HG03045 (cell line): ENCODE measurements around the gene UHRF1.
"Not testable (repeated sequence)": the region's sequence is repeated elsewhere in the genome, so short reads cannot be mapped to it uniquely, and the experiment has no call there.

Experiments
- ATAC-seq: cut with Tn5 transposase; IDR thresholded peaks from one replicate; pipeline ENCODE4 v1.9.1; 2021; ENCODE audit warnings: mild to moderate bottlenecking, moderate library complexity; ENCODE audit not compliant: unreplicated experiment

Gene UHRF1

GRCh38 chr19:4897146-4897545 is 12.2 kb upstream of the UHRF1 start:
- no peak for ATAC-seq

GRCh38 chr19:4900879-4901278 is 8.4 kb upstream of the UHRF1 start:
- ATAC-seq = not testable (repeated sequence)

GRCh38 chr19:4902796-4903195 is 6.5 kb upstream of the UHRF1 start, which contains the start of gene ARRDC5:
ARRDC5 (minus strand) TSS chr19:4902896; CDS start chr19:4902825, 71 bp downstream.
- no peak for ATAC-seq

DNA sequence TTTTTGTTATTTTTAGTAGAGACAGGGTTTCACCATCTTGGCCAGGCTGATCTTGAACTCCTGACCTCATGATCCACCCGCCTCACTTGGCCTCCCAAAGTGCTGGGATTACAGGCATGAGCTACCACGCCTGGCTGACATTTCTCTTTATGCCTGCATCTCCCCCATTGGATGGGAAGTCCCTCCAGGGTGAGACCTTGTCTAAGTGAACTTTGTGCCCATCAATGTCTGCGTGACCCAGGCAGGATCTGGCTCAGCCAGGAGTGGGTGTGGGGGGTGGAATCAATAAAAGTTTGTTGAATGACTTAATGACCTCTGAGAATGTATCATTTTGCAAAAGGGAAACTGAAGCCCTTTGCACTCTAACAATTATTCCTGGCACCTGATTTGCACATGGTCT is 4.8 kb upstream of the UHRF1 start:
- no peak for ATAC-seq

GRCh38 chr19:4906963-4907362 is 2.3 kb upstream of the UHRF1 start:
- ATAC-seq = no peak

DNA sequence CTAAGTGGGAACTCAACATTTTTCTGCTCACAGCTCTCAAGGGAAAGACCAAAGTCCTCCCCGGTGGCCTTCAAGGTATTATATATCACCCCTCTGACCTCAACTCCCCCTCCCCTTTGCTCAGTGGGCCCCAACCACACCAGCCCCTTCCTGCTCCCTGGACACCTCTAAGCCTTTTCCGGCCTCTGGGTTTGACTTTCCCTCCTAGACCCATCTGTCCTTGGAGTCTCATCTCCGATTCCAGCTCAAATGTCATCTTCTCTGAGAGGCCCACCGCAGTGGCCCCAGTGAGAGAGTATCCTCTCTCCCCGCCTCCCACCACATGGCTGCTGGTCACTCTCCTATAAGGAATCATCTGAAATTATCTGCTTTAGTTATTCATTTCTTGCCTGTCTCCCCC is 941 bp upstream of the UHRF1 start:
- ATAC-seq = no peak

DNA sequence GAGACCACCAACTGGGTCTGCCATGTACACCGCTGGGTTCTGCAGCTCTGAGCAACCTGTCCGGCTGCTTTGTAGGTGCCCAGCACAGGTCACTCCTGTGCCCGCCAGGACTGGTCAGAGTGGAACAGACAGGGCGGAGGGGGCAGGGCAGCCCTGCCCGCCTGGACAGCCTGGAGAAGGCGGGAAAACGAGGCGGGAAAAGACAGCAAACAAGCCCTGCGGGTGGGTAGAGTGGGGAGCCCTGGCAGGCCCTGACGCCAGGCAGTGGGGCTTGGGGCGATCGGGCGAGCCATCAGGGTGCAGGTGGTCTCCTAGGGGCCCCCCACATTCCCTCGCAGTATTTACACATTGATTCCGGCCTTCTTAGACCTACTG is 533 bp upstream of the UHRF1 start:
- no peak for ATAC-seq

GRCh38 chr19:4909897-4910593 is 744 bp downstream of the UHRF1 start:
- peak; percentile 74 for ATAC-seq

DNA sequence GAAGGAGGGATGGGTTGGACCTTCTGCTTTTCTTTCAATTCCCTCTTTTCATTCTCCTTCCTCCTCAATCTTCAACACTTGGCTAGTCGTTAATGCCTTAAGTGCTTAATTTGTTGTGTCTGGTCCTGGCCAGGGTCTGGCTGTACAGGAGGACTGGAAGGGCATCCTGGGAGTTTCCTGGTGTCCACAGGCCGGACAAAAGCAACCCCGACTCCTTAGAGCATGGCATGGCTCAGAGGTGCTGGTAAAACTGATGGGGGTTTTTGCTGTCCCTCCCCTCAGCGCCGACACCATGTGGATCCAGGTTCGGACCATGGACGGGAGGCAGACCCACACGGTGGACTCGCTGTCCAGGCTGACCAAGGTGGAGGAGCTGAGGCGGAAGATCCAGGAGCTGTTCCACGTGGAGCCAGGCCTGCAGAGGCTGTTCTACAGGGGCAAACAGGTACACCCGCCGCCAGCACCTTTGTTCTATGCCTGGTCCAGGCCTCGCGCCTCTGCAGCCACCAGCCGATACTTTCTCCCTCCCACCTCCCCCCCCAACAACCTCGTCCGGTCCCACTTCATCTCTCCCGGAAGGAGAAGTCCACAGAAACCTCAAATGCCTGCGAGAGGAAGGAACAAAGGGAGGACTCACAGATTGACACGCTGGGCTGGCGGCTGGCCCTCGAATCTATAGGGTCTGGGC is 1.4 kb downstream of the UHRF1 start:
- ATAC-seq = no peak

DNA sequence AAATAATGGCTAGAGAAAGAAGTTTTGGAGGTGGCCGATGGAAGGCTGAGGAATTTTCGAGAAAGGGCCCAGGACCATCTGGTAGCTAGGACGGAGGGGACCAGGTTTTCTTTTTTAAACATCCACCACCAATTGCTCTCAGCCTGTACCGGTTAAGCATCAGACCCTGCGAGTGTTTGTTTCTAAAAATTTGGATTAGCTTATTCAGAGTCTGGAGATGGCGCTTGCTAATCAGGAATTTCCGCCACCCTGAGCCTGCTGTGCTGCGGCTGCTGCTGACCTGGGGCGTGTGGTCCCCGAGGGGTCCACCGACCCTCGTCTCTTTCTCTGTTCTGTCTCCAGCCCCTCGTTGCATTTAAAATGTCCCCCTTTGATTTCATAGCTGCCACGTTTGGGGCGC is 2.0 kb downstream of the UHRF1 start:
- no peak for ATAC-seq

GRCh38 chr19:4911786-4912672 is 2.7 kb downstream of the UHRF1 start:
- ATAC-seq = no peak

DNA sequence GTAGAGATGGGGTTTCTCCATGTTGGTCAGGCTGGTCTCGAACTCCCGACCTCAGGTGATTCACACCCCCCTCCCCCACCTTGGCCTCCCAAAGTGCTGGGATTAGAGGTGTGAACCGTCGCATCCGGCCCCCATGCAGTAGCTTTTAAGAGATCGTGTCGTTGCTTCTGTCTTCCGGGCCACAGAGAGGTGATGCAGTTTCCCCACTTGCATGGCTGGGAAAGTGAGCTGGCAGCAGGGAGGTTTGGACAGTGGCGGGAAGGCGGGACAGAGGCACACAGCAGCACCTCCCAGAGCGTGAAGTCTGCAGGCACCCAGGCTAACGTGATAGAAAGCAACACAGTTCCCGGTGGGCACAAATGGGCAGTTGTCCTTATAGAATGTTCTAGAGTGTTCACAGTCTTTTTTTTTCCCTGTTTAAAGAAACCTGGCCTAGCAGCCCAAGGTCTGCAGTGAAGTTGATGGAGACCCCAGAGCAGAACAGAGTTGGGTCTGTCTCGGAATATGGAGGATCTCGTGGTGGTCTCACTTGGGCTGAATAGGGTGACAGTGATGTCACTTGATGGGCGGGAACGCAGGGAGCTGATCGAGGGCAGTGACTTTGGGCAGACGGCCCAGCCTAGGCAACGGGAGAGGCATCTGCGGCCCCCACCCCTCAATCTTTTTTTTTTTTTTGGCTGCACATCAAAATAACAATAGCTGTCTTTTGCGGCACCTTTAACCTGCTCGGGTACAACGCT is 4.9 kb downstream of the UHRF1 start:
- no peak for ATAC-seq

DNA sequence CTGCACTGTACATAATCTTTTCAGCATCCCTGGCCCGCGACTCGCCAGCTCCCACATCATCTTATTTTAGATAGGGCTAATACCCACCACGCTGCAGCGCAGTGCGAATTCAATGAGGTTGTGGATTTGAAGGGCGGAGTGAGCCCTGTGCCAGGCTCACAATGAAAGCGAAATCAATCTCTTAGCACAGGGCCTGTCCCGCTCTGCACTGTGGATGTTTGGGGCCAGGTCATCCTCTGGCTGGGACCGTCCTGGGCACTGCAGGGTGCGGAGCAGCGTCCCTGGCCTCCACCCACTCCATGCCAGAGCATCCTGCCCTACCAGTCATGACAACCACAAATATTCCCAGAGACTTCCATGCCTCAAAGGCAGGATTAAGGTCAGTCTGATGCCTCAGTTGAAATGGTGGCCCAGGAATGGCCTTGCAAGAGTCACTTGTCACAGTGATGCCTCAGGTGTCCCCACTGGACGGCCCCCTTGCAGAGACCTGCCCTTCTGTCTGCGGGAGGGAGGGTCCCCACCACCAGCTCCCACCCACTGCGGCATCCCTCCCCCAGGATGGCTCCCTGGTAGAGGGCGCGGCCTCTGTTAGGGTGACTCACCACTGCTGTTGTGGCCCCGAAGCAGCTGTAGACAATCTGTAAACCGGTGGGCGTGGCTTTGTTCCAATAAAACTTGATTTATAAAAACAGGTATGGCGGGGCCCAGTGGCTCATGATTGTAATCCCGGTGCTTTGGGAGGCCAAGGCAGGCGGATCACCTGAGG is 5.6 kb downstream of the UHRF1 start:
- ATAC-seq = no peak

DNA sequence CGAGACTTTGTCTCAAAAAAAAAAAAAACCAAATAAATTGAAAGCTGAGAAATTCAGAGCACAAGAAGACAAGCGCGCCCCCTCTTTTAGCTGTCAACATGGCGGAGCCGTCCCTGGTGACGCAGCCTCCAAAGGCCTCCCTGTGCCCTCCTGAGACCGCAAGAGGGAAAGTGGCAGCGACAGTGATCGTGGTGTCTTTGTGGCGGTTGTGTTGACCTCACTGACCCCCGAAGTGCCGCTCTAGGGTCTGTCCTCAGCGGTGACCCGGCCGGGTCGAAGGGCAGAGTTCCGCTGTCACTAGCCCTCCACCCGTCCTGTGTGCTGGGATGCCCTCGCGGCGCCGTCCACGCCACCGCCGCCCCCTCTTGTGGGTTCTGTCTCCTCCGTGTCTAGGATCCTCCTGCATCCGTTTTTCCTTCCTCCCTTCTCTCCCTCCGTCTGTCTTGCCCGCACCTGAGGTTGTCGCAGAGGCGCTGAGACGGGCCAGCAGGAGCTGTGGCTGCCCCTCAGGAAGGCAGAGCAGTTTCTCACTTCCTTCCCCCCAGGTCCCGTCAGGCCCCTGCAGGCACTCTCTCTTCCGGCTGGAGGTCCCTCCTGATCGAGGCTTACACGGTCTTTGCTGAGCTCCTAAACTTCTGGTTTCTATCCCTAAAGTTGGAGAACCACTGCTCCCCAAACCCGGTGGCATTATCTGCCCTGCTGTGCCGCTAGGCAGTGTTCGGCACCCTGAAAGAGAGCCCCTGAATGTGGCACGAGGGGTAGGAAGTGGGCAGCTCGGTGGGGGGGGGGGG is 7.2 kb downstream of the UHRF1 start:
- ATAC-seq = no peak

DNA sequence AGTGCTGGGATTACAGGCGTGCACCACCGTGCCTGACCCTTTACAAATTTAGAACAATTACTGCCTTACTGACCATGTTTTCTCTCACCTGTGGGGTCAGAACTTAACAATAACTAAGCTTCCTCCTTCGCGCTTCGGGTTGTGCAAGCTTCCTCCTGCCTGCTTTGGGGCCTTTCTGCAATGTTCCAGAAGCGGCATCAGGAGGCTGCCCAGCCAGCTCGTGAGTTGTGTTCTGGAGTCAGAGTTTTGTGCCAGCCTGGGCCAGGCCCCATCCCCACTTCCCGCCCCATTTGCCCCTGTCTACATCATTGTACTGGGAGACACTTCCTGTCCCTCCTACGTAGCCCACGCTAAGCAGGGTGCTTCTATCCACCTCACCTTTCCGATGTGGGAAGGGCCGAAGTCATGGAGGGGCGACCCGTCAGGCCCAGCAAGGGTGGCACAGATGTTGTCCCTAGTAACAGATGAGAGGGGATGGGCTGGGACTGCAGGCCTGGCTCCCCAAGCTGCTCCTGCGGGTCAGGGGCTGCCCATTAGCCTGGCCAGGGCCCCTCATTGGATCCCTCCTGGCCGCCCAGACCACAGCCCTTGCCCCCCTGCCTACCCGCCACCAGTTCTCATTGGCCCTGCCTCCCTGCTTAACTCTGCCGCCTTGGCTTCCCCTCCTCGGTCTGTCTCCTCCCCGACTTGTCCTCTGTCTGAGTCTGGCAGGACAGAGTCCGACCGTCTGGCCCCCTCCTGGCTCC is 13.4 kb downstream of the UHRF1 start:
- no peak for ATAC-seq

DNA sequence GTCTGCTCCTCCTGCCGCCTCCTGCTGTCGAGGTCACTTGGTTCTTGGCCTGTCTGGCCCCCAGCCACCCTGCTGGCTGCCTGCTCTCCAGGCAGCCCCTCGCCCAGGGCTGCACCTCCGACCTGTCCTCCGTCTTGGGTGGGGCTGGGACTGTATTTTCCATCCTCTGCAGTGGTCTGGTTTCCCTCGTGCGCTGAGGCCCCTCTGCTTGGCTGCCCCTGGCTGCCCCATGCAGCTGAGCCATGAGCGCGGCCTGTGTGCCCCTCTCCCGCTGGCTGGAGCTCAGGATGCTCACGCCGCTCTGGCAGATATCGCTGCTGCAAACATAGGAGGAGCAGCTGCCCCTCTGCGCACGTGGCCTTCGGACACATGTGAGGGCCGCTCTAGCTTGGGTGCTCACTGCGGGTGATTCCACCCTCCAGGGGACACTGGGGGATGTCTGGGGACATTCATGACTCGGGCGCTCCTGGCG is 14.0 kb downstream of the UHRF1 start:
- no peak for ATAC-seq

DNA sequence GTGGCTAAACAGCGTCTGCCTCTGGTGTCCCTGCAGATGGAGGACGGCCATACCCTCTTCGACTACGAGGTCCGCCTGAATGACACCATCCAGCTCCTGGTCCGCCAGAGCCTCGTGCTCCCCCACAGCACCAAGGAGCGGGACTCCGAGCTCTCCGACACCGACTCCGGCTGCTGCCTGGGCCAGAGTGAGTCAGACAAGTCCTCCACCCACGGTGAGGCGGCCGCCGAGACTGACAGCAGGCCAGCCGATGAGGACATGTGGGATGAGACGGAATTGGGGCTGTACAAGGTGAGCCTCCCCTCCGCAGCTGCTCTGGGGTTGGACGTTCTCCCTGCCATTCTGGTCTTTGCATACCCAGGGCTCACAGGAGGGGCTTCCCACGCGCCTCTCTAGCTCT is 19.9 kb downstream of the UHRF1 start:
- no peak for ATAC-seq

DNA sequence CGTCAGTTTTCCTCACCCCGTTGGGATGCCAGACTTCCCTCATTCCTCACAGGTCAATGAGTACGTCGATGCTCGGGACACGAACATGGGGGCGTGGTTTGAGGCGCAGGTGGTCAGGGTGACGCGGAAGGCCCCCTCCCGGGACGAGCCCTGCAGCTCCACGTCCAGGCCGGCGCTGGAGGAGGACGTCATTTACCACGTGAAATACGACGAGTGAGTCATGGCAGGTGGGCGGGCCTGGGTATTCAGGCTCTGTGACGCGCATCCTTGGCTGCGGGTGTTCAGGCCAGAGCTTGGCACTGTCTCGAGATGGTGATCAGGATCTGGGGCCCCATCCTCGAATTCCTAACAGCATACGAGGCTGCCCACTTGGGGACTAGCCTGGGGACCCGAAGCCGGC is 21.4 kb downstream of the UHRF1 start:
- ATAC-seq = no peak

GRCh38 chr19:4932711-4933110 is 23.4 kb downstream of the UHRF1 start:
- no peak for ATAC-seq
